Trophoblast cell (in vitro differentiated cells and primary cell): Measurements from ENCODE around the gene IL6ST.

ENCODE experiments used
- DNase-seq, 2 donors: peaks; one replicate each; pipeline ENCODE4 v3.0.0-alpha.2; 2016
- H2AFZ ChIP-seq: 2 replicates; pipeline ENCODE4 v1.6.1; 2013; ENCODE audit warnings: low read length, moderate library complexity, mild to moderate bottlenecking; ENCODE audit not compliant: insufficient read depth, poor library complexity
- H2AK5ac ChIP-seq: 2 replicates; pipeline ENCODE4 v1.6.1; 2013; ENCODE audit warnings: mild to moderate bottlenecking, low read length
- H2BK120ac ChIP-seq: 2 replicates; pipeline ENCODE4 v1.6.1; 2013; ENCODE audit warnings: low read length, mild to moderate bottlenecking, moderate library complexity; ENCODE audit not compliant: insufficient read depth, poor library complexity
- H2BK12ac ChIP-seq: 2 replicates; pipeline ENCODE4 v1.6.1; 2013; ENCODE audit warnings: mild to moderate bottlenecking, low read length, moderate library complexity
- H2BK5ac ChIP-seq: 2 replicates; pipeline ENCODE4 v1.6.1; 2013; ENCODE audit warnings: low read length, low read depth, moderate library complexity, mild to moderate bottlenecking; ENCODE audit not compliant: poor library complexity
- H3K14ac ChIP-seq: 2 replicates; pipeline ENCODE4 v1.6.1; 2013; ENCODE audit warnings: mild to moderate bottlenecking, low read length
- H3K18ac ChIP-seq: 2 replicates; pipeline ENCODE4 v1.6.1; 2013; ENCODE audit warnings: mild to moderate bottlenecking, low read length
- H3K23ac ChIP-seq: 2 replicates; pipeline ENCODE4 v1.6.1; 2013; ENCODE audit warnings: low read length
- H3K27ac ChIP-seq: 2 replicates; pipeline ENCODE4 v1.5.1; 2013; ENCODE audit warnings: low read depth, mild to moderate bottlenecking, inconsistent platforms, low read length, moderate library complexity
- H3K27me3 ChIP-seq: 2 replicates; pipeline ENCODE4 v1.6.1; 2013; ENCODE audit warnings: inconsistent platforms, mild to moderate bottlenecking, low read length, moderate library complexity; ENCODE audit not compliant: insufficient read depth
- H3K36me3 ChIP-seq, 2 experiments: 1 replicate in 1 of 2; 2 replicates in 1 of 2; pipeline ENCODE4 v1.6.1; 2013; ENCODE audit warnings: low read length in 2 of 2, mild to moderate bottlenecking in 2 of 2, moderate library complexity in 1 of 2; ENCODE audit not compliant: insufficient read depth in 2 of 2, control insufficient read depth in 1 of 2
- H3K4ac ChIP-seq: 2 replicates; pipeline ENCODE4 v1.6.1; 2013; ENCODE audit warnings: low read depth, mild to moderate bottlenecking, low read length, moderate library complexity
- H3K4me1 ChIP-seq, 2 experiments: 1 replicate in 1 of 2; 2 replicates in 1 of 2; pipeline ENCODE4 v1.6.1; 2013; ENCODE audit warnings: low read length in 2 of 2, mild to moderate bottlenecking in 2 of 2, moderate library complexity in 1 of 2; ENCODE audit not compliant: insufficient read depth in 2 of 2, control insufficient read depth in 1 of 2
- H3K4me2 ChIP-seq: 2 replicates; pipeline ENCODE4 v1.6.1; 2013; ENCODE audit warnings: inconsistent platforms, mild to moderate bottlenecking, low read length, moderate library complexity
- H3K4me3 ChIP-seq: 2 replicates; pipeline ENCODE4 v1.5.1; 2013; ENCODE audit warnings: mild to moderate bottlenecking, low read depth, low read length, inconsistent platforms
- H3K79me1 ChIP-seq: one replicate; pipeline ENCODE4 v1.6.1; 2013; ENCODE audit warnings: low read length
- H3K79me2 ChIP-seq: 2 replicates; pipeline ENCODE4 v1.6.1; 2013; ENCODE audit warnings: low read length, mild to moderate bottlenecking; ENCODE audit not compliant: control insufficient read depth, insufficient read depth, poor library complexity
- H3K9ac ChIP-seq: 2 replicates; pipeline ENCODE4 v1.6.1; 2013; ENCODE audit warnings: mild to moderate bottlenecking, low read length
- H3K9me3 ChIP-seq: 2 replicates; pipeline ENCODE4 v1.6.1; 2013; ENCODE audit warnings: low read depth, mild to moderate bottlenecking, control low read depth, inconsistent platforms, low read length; ENCODE audit not compliant: insufficient read depth
- H4K12ac ChIP-seq: 2 replicates; pipeline ENCODE4 v1.6.1; 2013; ENCODE audit warnings: low read depth, mild to moderate bottlenecking, low read length, moderate library complexity
- H4K8ac ChIP-seq: 2 replicates; pipeline ENCODE4 v1.6.1; 2013; ENCODE audit warnings: low read depth, mild to moderate bottlenecking, low read length, moderate library complexity
- H4K91ac ChIP-seq: one replicate; pipeline ENCODE4 v1.6.1; 2013; ENCODE audit warnings: low read depth, mild to moderate bottlenecking, low read length, moderate library complexity
- WGBS: extraction: QIAGEN DNeasy Blood & Tissue Kit; methylation state at CpG from one replicate; pipeline ENCODE4 v1.1.7; 2013; ENCODE audit warnings: missing lambda C conversion rate; ENCODE audit not compliant: insufficient read length, insufficient coverage; ENCODE audit errors: extremely low coverage; 5-methylcytosine and 5-hydroxymethylcytosine counted together

The IL6ST gene

DNA sequence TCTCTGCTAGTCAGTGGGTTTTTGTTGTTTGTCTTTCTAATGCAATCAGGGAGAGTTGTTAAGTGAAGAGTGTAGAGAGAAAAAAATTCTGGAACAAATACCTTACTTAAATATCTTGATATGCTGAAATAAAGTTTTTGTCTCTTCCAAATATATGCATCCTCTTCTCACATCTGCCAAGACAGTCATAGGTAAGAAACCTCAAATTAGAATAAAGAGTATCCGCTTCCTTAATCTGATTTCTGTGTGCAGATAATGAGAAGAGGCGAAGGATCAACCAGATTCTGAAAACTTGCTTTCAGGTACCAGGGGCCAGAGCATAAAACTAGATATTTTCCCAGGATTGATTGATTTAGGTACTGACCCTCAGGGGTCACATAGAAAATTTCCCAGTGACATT lies 11.3 kb upstream of the IL6ST start:
- no peak overlapping the region for H3K4ac ChIP-seq
- H3K79me2 ChIP-seq, result no peaks in the 10 kb centered on the region
- H3K27me3 ChIP-seq, result no peaks in the 10 kb centered on the region
- no peak overlapping the region for H3K18ac ChIP-seq
- no peak overlapping the region for H3K23ac ChIP-seq
- H3K14ac ChIP-seq, result no peak overlapping the region
- H3K27ac ChIP-seq, result no peak overlapping the region
- no peak overlapping the region for H2BK120ac ChIP-seq
- H2AFZ ChIP-seq, result no peak overlapping the region
- no peak overlapping the region for H2AK5ac ChIP-seq
- no peaks in the 10 kb centered on the region for H3K79me1 ChIP-seq
- no peak overlapping the region for H2BK5ac ChIP-seq
- no peak overlapping the region for H3K4me3 ChIP-seq
- H4K8ac ChIP-seq, result no peak overlapping the region
- H3K36me3 ChIP-seq, result no peaks in the 10 kb centered on the region
- H3K9me3 ChIP-seq, result peaks cover 2% of the 10 kb centered on the region
- no peak overlapping the region for H3K9ac ChIP-seq
- H3K4me2 ChIP-seq, result no peak overlapping the region
- H3K4me1 ChIP-seq, result no peaks in the 10 kb centered on the region
- no peak overlapping the region for H2BK12ac ChIP-seq
- no CpG with 5 or more reads among the region's 2 CpGs for WGBS
- no peak overlapping the region for H4K91ac ChIP-seq
- no peak for DNase-seq
- no peak overlapping the region for H4K12ac ChIP-seq

DNA sequence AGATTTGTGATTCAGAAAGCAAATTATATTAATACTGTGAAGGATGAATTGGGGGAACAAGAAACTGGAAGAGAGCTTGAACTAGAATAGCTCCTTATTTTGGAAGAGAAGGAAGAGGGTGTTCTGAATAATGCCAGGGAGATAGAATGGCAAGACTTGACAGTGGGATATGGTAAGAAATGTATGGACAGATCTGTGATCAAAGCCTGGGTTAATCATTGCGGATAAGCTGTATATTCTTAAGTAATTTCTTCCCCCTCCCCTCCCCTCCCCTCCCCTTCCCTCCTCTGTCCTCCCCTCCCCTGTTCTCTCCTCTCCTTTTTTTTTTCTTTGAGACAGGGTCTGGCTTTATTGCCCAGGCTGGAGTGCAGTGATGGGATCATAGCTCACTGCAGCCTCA lies 10.1 kb upstream of the IL6ST start:
- no peaks in the 10 kb centered on the region for H3K4me1 ChIP-seq
- H3K14ac ChIP-seq, result no peak overlapping the region
- no peak overlapping the region for H2BK5ac ChIP-seq
- no peak overlapping the region for H3K4ac ChIP-seq
- H2AFZ ChIP-seq, result no peak overlapping the region
- no peak overlapping the region for H3K4me2 ChIP-seq
- WGBS, result no CpG with 5 or more reads among the region's 1 CpG
- no peaks in the 10 kb centered on the region for H3K79me1 ChIP-seq
- H2AK5ac ChIP-seq, result no peak overlapping the region
- no peak for DNase-seq
- no peaks in the 10 kb centered on the region for H3K27me3 ChIP-seq
- no peak overlapping the region for H4K91ac ChIP-seq
- H4K8ac ChIP-seq, result no peak overlapping the region
- no peak overlapping the region for H2BK120ac ChIP-seq
- H3K9me3 ChIP-seq, result peaks cover 2% of the 10 kb centered on the region
- no peak overlapping the region for H2BK12ac ChIP-seq
- no peak overlapping the region for H3K27ac ChIP-seq
- H4K12ac ChIP-seq, result no peak overlapping the region
- H3K23ac ChIP-seq, result no peak overlapping the region
- no peak overlapping the region for H3K18ac ChIP-seq
- H3K79me2 ChIP-seq, result no peaks in the 10 kb centered on the region
- H3K9ac ChIP-seq, result no peak overlapping the region
- H3K36me3 ChIP-seq, result no peaks in the 10 kb centered on the region
- H3K4me3 ChIP-seq, result no peak overlapping the region

DNA sequence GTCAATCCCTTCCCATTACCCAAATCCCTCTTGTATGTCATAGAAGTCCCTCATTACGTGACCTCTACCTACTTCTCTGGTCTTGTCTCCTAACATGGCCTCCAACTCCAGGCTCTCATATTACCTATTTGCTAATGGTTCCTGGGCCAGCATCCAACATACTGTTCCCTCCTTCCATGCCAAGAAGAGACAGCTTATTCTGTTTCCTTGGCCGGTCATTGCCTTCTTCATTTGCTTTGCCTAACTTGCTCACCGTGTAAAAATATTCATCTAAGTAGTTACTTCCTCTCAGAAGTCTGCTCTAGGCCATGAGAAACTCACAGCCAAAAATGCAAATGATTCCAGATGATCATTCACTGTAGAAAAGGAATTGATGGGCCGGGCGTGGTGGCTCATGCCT lies 8.9 kb upstream of the IL6ST start:
- H3K79me1 ChIP-seq, result no peaks in the 10 kb centered on the region
- no peak overlapping the region for H4K12ac ChIP-seq
- no peak overlapping the region for H3K4me2 ChIP-seq
- 100% methylated on average over 1 of the region's 5 CpGs for WGBS
- H3K27me3 ChIP-seq, result no peaks in the 10 kb centered on the region
- H4K91ac ChIP-seq, result no peak overlapping the region
- no peak for DNase-seq
- no peak overlapping the region for H3K4ac ChIP-seq
- no peak overlapping the region for H2AFZ ChIP-seq
- no peak overlapping the region for H3K27ac ChIP-seq
- H2BK120ac ChIP-seq, result no peak overlapping the region
- H3K23ac ChIP-seq, result no peak overlapping the region
- H3K4me3 ChIP-seq, result no peak overlapping the region
- H3K9me3 ChIP-seq, result peaks cover 2% of the 10 kb centered on the region
- H3K14ac ChIP-seq, result no peak overlapping the region
- H2BK5ac ChIP-seq, result no peak overlapping the region
- H3K18ac ChIP-seq, result no peak overlapping the region
- no peak overlapping the region for H2AK5ac ChIP-seq
- H3K36me3 ChIP-seq, result no peaks in the 10 kb centered on the region
- H2BK12ac ChIP-seq, result no peak overlapping the region
- no peak overlapping the region for H4K8ac ChIP-seq
- no peak overlapping the region for H3K9ac ChIP-seq
- H3K79me2 ChIP-seq, result no peaks in the 10 kb centered on the region
- H3K4me1 ChIP-seq, result no peaks in the 10 kb centered on the region

DNA sequence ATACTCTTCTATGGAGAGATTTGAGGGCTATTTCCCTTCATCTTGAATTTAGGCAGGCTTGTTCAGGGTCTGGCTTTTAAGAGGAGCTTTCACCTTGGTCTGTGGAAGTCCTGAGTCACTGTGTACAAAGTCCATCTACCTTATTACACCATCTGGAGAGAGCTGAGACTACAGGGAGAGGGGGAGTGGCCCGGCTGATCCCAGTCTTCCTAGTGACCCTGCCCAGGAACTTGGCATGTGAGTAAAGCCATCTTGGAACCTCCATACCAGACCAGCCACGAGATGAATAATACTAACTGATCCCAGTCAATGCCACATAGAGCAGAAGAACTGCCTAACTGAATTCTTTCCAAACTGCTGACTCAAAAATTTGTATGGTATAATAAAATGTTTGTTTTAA lies 8.4 kb upstream of the IL6ST start:
- peak in 1 of 2 donors; percentile 35 for DNase-seq
- H4K12ac ChIP-seq, result no peak overlapping the region
- H3K4me2 ChIP-seq, result no peak overlapping the region
- WGBS, result no CpG with 5 or more reads among the region's 2 CpGs
- no peak overlapping the region for H3K23ac ChIP-seq
- no peak overlapping the region for H2BK5ac ChIP-seq
- H4K91ac ChIP-seq, result no peak overlapping the region
- H2BK12ac ChIP-seq, result no peak overlapping the region
- H3K18ac ChIP-seq, result no peak overlapping the region
- no peak overlapping the region for H4K8ac ChIP-seq
- no peaks in the 10 kb centered on the region for H3K27me3 ChIP-seq
- no peak overlapping the region for H3K4ac ChIP-seq
- H2AK5ac ChIP-seq, result no peak overlapping the region
- H3K4me3 ChIP-seq, result no peak overlapping the region
- no peaks in the 10 kb centered on the region for H3K79me1 ChIP-seq
- H2BK120ac ChIP-seq, result no peak overlapping the region
- no peak overlapping the region for H3K9ac ChIP-seq
- no peak overlapping the region for H3K27ac ChIP-seq
- no peak overlapping the region for H2AFZ ChIP-seq
- no peaks in the 10 kb centered on the region for H3K36me3 ChIP-seq
- H3K79me2 ChIP-seq, result no peaks in the 10 kb centered on the region
- no peak overlapping the region for H3K14ac ChIP-seq
- no peaks in the 10 kb centered on the region for H3K4me1 ChIP-seq
- no peaks in the 10 kb centered on the region for H3K9me3 ChIP-seq
